Liver (tissue), 3 donors: ENCODE data around the gene ZNF341.

Source experiments
- ATF3 ChIP-seq: IDR thresholded peaks from 2 replicates; pipeline ENCODE4 v1.6.1; 2016; ENCODE audit warnings: antibody characterized with exemption
- CTCF ChIP-seq: fragments of 150-350 bp; IDR thresholded peaks from 2 replicates; pipeline ENCODE4 v1.5.1; 2017; ENCODE audit warnings: improper control_type of control experiment, low read depth, low read length; ENCODE audit not compliant: missing input control
- EGR1 ChIP-seq, 2 donors: IDR thresholded peaks; 2 replicates each; pipeline ENCODE4 v1.6.1; 2016 to 2018; ENCODE audit warnings: antibody characterized with exemption in 2 of 2, low read depth in 2 of 2
- FOXA1 ChIP-seq: IDR thresholded peaks from 2 replicates; pipeline ENCODE4 v1.6.1; 2016; ENCODE audit warnings: antibody characterized with exemption
- FOXA2 ChIP-seq: IDR thresholded peaks from 2 replicates; pipeline ENCODE4 v1.6.1; 2016; ENCODE audit warnings: antibody characterized with exemption
- GABPA ChIP-seq, 2 donors: IDR thresholded peaks in 1 of 2; conservative IDR thresholded peaks in 1 of 2; 2 replicates each; pipeline ENCODE4 v1.6.1; 2016; ENCODE audit warnings: antibody characterized with exemption in 2 of 2, mild to moderate bottlenecking in 1 of 2, moderate library complexity in 1 of 2
- MAX ChIP-seq: IDR thresholded peaks from 2 replicates; pipeline ENCODE4 v1.6.1; 2016; ENCODE audit warnings: antibody characterized with exemption
- NR2F2 ChIP-seq: IDR thresholded peaks from 2 replicates; pipeline ENCODE4 v1.6.1; 2016; ENCODE audit warnings: antibody characterized with exemption
- RAD21 ChIP-seq, 2 donors: IDR thresholded peaks; 2 replicates each; pipeline ENCODE4 v1.6.1; 2016; ENCODE audit warnings: antibody characterized with exemption in 2 of 2, mild to moderate bottlenecking in 2 of 2
- TAF1 ChIP-seq: conservative IDR thresholded peaks from 2 replicates; pipeline ENCODE4 v1.6.1; 2016; ENCODE audit warnings: antibody characterized with exemption, mild to moderate bottlenecking
- YY1 ChIP-seq: IDR thresholded peaks from 2 replicates; pipeline ENCODE4 v1.6.1; 2016; ENCODE audit warnings: antibody characterized with exemption, mild to moderate bottlenecking
- ZBTB33 ChIP-seq: IDR thresholded peaks from 2 replicates; pipeline ENCODE4 v1.6.1; 2016; ENCODE audit warnings: antibody characterized with exemption
- TF ChIP-seq, protein P1 (sequence below): IDR thresholded peaks from 2 replicates; pipeline ENCODE4 v1.6.1; 2016; ENCODE audit warnings: antibody characterized with exemption, mild to moderate bottlenecking
- donor health status: healthy.
- donor health status: healthy.

- TF ChIP-seq CTCF (no peak), MAX (no peak), TAF1 (no peak), NR2F2 (no peak), FOXA1 (no peak), RAD21 (IDR thresholded peaks at IDR 0.05) (no peak), ATF3 (no peak), GABPA (IDR thresholded peaks at IDR 0.05 in 1 of 2, conservative IDR thresholded peaks at IDR 0.05 in 1 of 2) (no peak), YY1 (no peak), ZBTB33 (no peak), FOXA2 (no peak), EGR1 (IDR thresholded peaks at IDR 0.05; ENCODE audit: low read depth in 2 of 2) (no peak)
- TF ChIP-seq, protein P1, sequence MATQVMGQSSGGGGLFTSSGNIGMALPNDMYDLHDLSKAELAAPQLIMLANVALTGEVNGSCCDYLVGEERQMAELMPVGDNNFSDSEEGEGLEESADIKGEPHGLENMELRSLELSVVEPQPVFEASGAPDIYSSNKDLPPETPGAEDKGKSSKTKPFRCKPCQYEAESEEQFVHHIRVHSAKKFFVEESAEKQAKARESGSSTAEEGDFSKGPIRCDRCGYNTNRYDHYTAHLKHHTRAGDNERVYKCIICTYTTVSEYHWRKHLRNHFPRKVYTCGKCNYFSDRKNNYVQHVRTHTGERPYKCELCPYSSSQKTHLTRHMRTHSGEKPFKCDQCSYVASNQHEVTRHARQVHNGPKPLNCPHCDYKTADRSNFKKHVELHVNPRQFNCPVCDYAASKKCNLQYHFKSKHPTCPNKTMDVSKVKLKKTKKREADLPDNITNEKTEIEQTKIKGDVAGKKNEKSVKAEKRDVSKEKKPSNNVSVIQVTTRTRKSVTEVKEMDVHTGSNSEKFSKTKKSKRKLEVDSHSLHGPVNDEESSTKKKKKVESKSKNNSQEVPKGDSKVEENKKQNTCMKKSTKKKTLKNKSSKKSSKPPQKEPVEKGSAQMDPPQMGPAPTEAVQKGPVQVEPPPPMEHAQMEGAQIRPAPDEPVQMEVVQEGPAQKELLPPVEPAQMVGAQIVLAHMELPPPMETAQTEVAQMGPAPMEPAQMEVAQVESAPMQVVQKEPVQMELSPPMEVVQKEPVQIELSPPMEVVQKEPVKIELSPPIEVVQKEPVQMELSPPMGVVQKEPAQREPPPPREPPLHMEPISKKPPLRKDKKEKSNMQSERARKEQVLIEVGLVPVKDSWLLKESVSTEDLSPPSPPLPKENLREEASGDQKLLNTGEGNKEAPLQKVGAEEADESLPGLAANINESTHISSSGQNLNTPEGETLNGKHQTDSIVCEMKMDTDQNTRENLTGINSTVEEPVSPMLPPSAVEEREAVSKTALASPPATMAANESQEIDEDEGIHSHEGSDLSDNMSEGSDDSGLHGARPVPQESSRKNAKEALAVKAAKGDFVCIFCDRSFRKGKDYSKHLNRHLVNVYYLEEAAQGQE, result no peak
These were observed 72.1 kb downstream of the ZNF341 start for GRCh38 chr20:33803921-33804337.
